ENCODE results near the gene SLC25A47. TPM values are rescaled to one million over a fixed set of nuclear protein-coding genes. Genes with fewer than 3 reads are reported as not detected.

Gene SLC25A47
- total RNA-seq, 6 experiments from 2014 or later, result not detected

- Mint-ChIP-seq H3K27me3 (ENCODE audit: insufficient read depth) (no peaks in the 10 kb centered on the region), H3K4me3 (no peak overlapping the region), H3K9me3 (no peaks in the 10 kb centered on the region), H3K4me1 (ENCODE audit: low read depth) (peaks cover 19% of the 10 kb centered on the region), H3K36me3 (ENCODE audit: low read depth) (peaks cover 34% of the 10 kb centered on the region), H3K27ac (no peak overlapping the region)
- TF ChIP-seq, protein P1, sequence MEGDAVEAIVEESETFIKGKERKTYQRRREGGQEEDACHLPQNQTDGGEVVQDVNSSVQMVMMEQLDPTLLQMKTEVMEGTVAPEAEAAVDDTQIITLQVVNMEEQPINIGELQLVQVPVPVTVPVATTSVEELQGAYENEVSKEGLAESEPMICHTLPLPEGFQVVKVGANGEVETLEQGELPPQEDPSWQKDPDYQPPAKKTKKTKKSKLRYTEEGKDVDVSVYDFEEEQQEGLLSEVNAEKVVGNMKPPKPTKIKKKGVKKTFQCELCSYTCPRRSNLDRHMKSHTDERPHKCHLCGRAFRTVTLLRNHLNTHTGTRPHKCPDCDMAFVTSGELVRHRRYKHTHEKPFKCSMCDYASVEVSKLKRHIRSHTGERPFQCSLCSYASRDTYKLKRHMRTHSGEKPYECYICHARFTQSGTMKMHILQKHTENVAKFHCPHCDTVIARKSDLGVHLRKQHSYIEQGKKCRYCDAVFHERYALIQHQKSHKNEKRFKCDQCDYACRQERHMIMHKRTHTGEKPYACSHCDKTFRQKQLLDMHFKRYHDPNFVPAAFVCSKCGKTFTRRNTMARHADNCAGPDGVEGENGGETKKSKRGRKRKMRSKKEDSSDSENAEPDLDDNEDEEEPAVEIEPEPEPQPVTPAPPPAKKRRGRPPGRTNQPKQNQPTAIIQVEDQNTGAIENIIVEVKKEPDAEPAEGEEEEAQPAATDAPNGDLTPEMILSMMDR (IDR thresholded peaks at IDR 0.05), result no peak
- DNase-seq, result no peak
These were observed 46.9 kb downstream of the SLC25A47 start for GRCh38 chr14:100370003-100370402.

DNA sequence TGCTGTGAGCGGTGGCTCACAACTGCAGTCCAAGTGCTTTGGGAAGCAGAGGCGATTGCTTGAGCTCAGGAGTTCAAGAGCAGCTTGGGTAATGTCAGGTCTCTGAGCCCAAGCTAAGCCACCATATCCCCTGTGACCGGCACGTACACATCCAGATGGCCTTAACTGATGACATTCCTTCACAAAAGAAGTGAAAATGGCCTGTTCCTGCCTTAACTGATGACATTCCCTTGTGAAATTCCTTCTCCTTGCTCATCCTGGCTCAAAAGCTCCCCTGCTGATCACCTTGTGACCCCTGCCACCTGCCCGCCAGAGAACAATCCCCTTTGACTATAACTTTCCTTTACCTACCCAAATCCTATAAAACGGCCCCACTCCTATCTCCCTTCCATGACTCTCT, 48.6 kb downstream of the SLC25A47 start:
- TF ChIP-seq, protein P1 (IDR thresholded peaks at IDR 0.05), result no peak
- no peaks in the 10 kb centered on the region for H3K9me3 Mint-ChIP-seq
- no peaks in the 10 kb centered on the region; the same call in 1 of the 2 replicates for H3K27me3 Mint-ChIP-seq (ENCODE audit: insufficient read depth)
- no peak overlapping the region for H3K4me3 Mint-ChIP-seq
- no peak for DNase-seq
- peak overlapping the region; percentile 10; the same call in 1 of the 2 replicates for H3K27ac Mint-ChIP-seq
- H3K36me3 Mint-ChIP-seq (ENCODE audit: low read depth), result peaks cover 32% of the 10 kb centered on the region
- H3K4me1 Mint-ChIP-seq (ENCODE audit: low read depth), result peaks cover 26% of the 10 kb centered on the region

- H3K27ac Mint-ChIP-seq, result peak overlapping the region; percentile 16; the same call in 1 of the 2 replicates
- peaks cover 28% of the 10 kb centered on the region for H3K36me3 Mint-ChIP-seq (ENCODE audit: low read depth)
- H3K4me1 Mint-ChIP-seq (ENCODE audit: low read depth), result peaks cover 31% of the 10 kb centered on the region
- DNase-seq, result no peak
- TF ChIP-seq, protein P1 (IDR thresholded peaks at IDR 0.05), result no peak
- no peaks in the 10 kb centered on the region; the same call in 1 of the 2 replicates for H3K27me3 Mint-ChIP-seq (ENCODE audit: insufficient read depth)
- no peaks in the 10 kb centered on the region for H3K9me3 Mint-ChIP-seq
- no peak overlapping the region for H3K4me3 Mint-ChIP-seq
These were observed 49.4 kb downstream of the SLC25A47 start for GRCh38 chr14:100372357-100373048.

- DNase-seq, result no peak
- Mint-ChIP-seq H3K4me3 (peak overlapping the region; percentile 89), H3K4me1 (ENCODE audit: low read depth) (peaks cover 36% of the 10 kb centered on the region), H3K27ac (peak overlapping the region; percentile 99), H3K9me3 (no peaks in the 10 kb centered on the region), H3K27me3 (ENCODE audit: insufficient read depth) (no peaks in the 10 kb centered on the region; the same call in 1 of the 2 replicates), H3K36me3 (ENCODE audit: low read depth) (peaks cover 19% of the 10 kb centered on the region)
- TF ChIP-seq, protein P1 (IDR thresholded peaks at IDR 0.05), result no peak
These were observed 51.1 kb downstream of the SLC25A47 start for GRCh38 chr14:100374270-100374669.

GRCh38 chr14:100374876-100375265, 51.7 kb downstream of the SLC25A47 start:
- H3K4me1 Mint-ChIP-seq (ENCODE audit: low read depth), result peaks cover 36% of the 10 kb centered on the region
- TF ChIP-seq, protein P1 (IDR thresholded peaks at IDR 0.05), result no peak
- H3K27ac Mint-ChIP-seq, result peak overlapping the region; percentile 99
- peak overlapping the region; percentile 89 for H3K4me3 Mint-ChIP-seq
- peaks cover 18% of the 10 kb centered on the region for H3K36me3 Mint-ChIP-seq (ENCODE audit: low read depth)
- H3K9me3 Mint-ChIP-seq, result no peaks in the 10 kb centered on the region
- H3K27me3 Mint-ChIP-seq (ENCODE audit: insufficient read depth), result no peaks in the 10 kb centered on the region; the same call in 1 of the 2 replicates
- DNase-seq, result no peak
